GM12878 (cell line): ENCODE results near the gene SERPINI1. TPM values are rescaled to one million over a fixed set of nuclear protein-coding genes. Genes with fewer than 3 reads are reported as not detected.

Experiments used
- ATAC-seq: fragments of 200-7000 bp; cut with Tn5 transposase; 3 replicates; pipeline ENCODE4 v1.9.1; 2020; ENCODE audit warnings: mild to moderate bottlenecking, moderate library complexity
- BruUV-seq: library from RNA; stranded (reverse); fragments of 400-500 nt; replicated peaks from 2 replicates; lab custom pipeline; 2021; lab: Mats Ljungman, UMichigan
- CTCF ChIA-PET: fragments of 300-600 bp; sonication (Branson Sonifier 250); formaldehyde crosslinking; extraction: SDS; loops from one replicate; lab custom pipeline; 2021; ENCODE audit warnings: inconsistent platforms; lab: Yijun Ruan, JAX
- POLR2A ChIA-PET: fragments of 350-600 bp; formaldehyde crosslinking; extraction: SDS; loops from one replicate; lab custom pipeline; 2021; ENCODE audit warnings: inconsistent platforms; lab: Charles Lee
- RAD21 ChIA-PET: fragments of 300-600 bp; sonication (Branson Sonifier 250); formaldehyde crosslinking; loops from one replicate; lab custom pipeline; 2023; ENCODE audit warnings: antibody characterized with exemption; ENCODE audit not compliant: unreplicated experiment; lab: Charles Lee
- SMC1A ChIA-PET: fragments of 300-600 bp; sonication (Branson Sonifier 250); formaldehyde crosslinking; loops from one replicate; lab custom pipeline; 2023; ENCODE audit not compliant: unreplicated experiment, uncharacterized antibody; lab: Charles Lee
- DNase-seq: peaks from one replicate; pipeline ENCODE4 v3.0.0-alpha.2; 2011; ENCODE audit warnings: low read depth, low spot score
- FAIRE-seq: peaks from 3 replicates; lab custom pipeline; 2011; peaks lifted over from hg19 to GRCh38; lab: Jason Lieb, UNC
- H2AFZ ChIP-seq: 2 replicates; pipeline ENCODE4 v1.6.0; 2011; ENCODE audit warnings: low read depth, low read length, control low read depth; ENCODE audit not compliant: control insufficient read depth
- H3K27ac ChIP-seq: 2 replicates; pipeline ENCODE4 v1.5.1; 2011; ENCODE audit warnings: control low read depth; ENCODE audit not compliant: control insufficient read depth, insufficient read depth
- H3K27me3 ChIP-seq, 2 experiments: replicated peaks in 1 of 2; 2 replicates each; pipeline versions ENCODE4 v1.6.0 to v1.6.1; 2011; ENCODE audit warnings: low read length in 1 of 2; ENCODE audit not compliant: control insufficient read depth in 2 of 2, insufficient read depth in 2 of 2
- H3K36me3 ChIP-seq, 2 experiments: 2 replicates each; pipeline ENCODE4 v1.5.1; 2011; ENCODE audit warnings: low read length in 1 of 2; ENCODE audit not compliant: control insufficient read depth in 2 of 2, insufficient read depth in 2 of 2
- H3K4me1 ChIP-seq: 2 replicates; pipeline ENCODE4 v1.6.1; 2011; ENCODE audit warnings: mild to moderate bottlenecking, low read length, moderate library complexity, mixed read lengths; ENCODE audit not compliant: control insufficient read depth, insufficient read depth
- H3K4me2 ChIP-seq: 2 replicates; pipeline ENCODE4 v1.6.0; 2011; ENCODE audit warnings: control low read depth; ENCODE audit not compliant: control insufficient read depth, insufficient read depth
- H3K4me3 ChIP-seq: fragments of 200-600 bp; sonication (generic); 2 replicates; pipeline ENCODE4 v1.5.1; 2016
- H3K79me2 ChIP-seq: 2 replicates; pipeline ENCODE4 v1.6.0; 2011; ENCODE audit warnings: low read length; ENCODE audit not compliant: control insufficient read depth, insufficient read depth
- H3K9ac ChIP-seq: 2 replicates; pipeline ENCODE4 v1.8.0; 2011; ENCODE audit warnings: low read length, control low read depth, mixed read lengths; ENCODE audit not compliant: control insufficient read depth, insufficient read depth
- H3K9me3 ChIP-seq: replicated peaks from 3 replicates; pipeline ENCODE4 v1.5.1; 2011; ENCODE audit warnings: mild to moderate bottlenecking, low read length; ENCODE audit not compliant: control insufficient read depth, insufficient read depth
- H4K20me1 ChIP-seq: 2 replicates; pipeline ENCODE4 v1.6.0; 2011; ENCODE audit not compliant: control insufficient read depth, insufficient read depth
- BCL3 ChIP-seq: IDR thresholded peaks from 2 replicates; pipeline ENCODE4 v1.6.1; 2011; ENCODE audit warnings: borderline replicate concordance, low read depth, mild to moderate bottlenecking, moderate library complexity, low read length; ENCODE audit not compliant: insufficient read depth, poor library complexity, severe bottlenecking
- ETV6 ChIP-seq, 2 experiments: fragments of 450-650 bp in 1 of 2; IDR thresholded peaks in 1 of 2; conservative IDR thresholded peaks in 1 of 2; 2 replicates each; pipeline ENCODE4 v1.6.1; 2014; ENCODE audit warnings: antibody characterized with exemption in 1 of 2, borderline replicate concordance in 1 of 2, low read depth in 1 of 2, mild to moderate bottlenecking in 1 of 2, moderate library complexity in 1 of 2
- FOS ChIP-seq: IDR thresholded peaks from 3 replicates; pipeline ENCODE4 v1.6.1; 2011; ENCODE audit warnings: borderline replicate concordance; ENCODE audit not compliant: insufficient read length; ENCODE audit errors: extremely low read depth
- HCFC1 ChIP-seq: fragments of 150-350 bp; IDR thresholded peaks from 2 replicates; pipeline ENCODE4 v1.6.1; 2014; ENCODE audit warnings: low read length
- HSF1 ChIP-seq: fragments of 150-350 bp; IDR thresholded peaks from 2 replicates; pipeline ENCODE4 v1.6.1; 2014; ENCODE audit warnings: mild to moderate bottlenecking, low read depth, low read length
- KAT2A ChIP-seq: conservative IDR thresholded peaks from 2 replicates; pipeline ENCODE4 v1.6.1; 2011; ENCODE audit warnings: low read depth, low read length; ENCODE audit not compliant: control insufficient read depth
- MEF2A ChIP-seq: IDR thresholded peaks from 2 replicates; pipeline ENCODE4 v1.6.1; 2011; ENCODE audit warnings: low read depth, mild to moderate bottlenecking, low read length, moderate library complexity; ENCODE audit not compliant: insufficient read depth
- MTA3 ChIP-seq: IDR thresholded peaks from 2 replicates; pipeline ENCODE4 v1.6.1; 2012; ENCODE audit warnings: low read length, inconsistent platforms, borderline replicate concordance
- POU2F2 ChIP-seq: IDR thresholded peaks from 3 replicates; pipeline ENCODE4 v1.6.1; 2011; ENCODE audit warnings: low read depth, mild to moderate bottlenecking, low read length, borderline replicate concordance
- RCOR1 ChIP-seq: conservative IDR thresholded peaks from 2 replicates; pipeline ENCODE4 v1.6.1; 2012; ENCODE audit warnings: low read depth, low read length, improper control_type of control experiment
- SMAD1 ChIP-seq: fragments of 450-650 bp; IDR thresholded peaks from 2 replicates; pipeline ENCODE4 v1.6.1; 2018; ENCODE audit warnings: mild to moderate bottlenecking, low read depth; ENCODE audit not compliant: partially characterized antibody
- SREBF1 ChIP-seq: IDR thresholded peaks from 2 replicates; pipeline ENCODE4 v1.6.1; 2012; ENCODE audit warnings: mild to moderate bottlenecking, low read length
- SUPT20H ChIP-seq: IDR thresholded peaks from 2 replicates; pipeline ENCODE4 v1.6.1; 2011; ENCODE audit warnings: low read depth, mild to moderate bottlenecking, low read length, moderate library complexity, borderline replicate concordance; ENCODE audit not compliant: control insufficient read depth
- WGBS: methylation state at CpG from one replicate; pipeline ENCODE4 v1.1.6; 2016; ENCODE audit warnings: low lambda C conversion rate; ENCODE audit not compliant: insufficient replicate concordance, insufficient coverage; ENCODE audit errors: missing lambda C conversion rate; 5-methylcytosine and 5-hydroxymethylcytosine counted together
- in situ Hi-C: fragments of 300-500 bp; cut with MboI; formaldehyde crosslinking; loops from 9 replicates; pipeline ENCODE4 v1.14.3; 2018; ENCODE audit warnings: mixed read lengths
- intact Hi-C: fragments of 100-400 bp; cut with micrococcal nuclease; formaldehyde crosslinking; loops from one replicate; pipeline ENCODE4 v1.14.2; 2022; ENCODE audit not compliant: unreplicated experiment
- polyA plus RNA-seq, 11 experiments: library from polyadenylated mRNA; depleted of rRNA in 4 of 11; unstranded in 6 of 11; stranded (reverse) in 5 of 11; fragments of >200 nt; fragmentation: Nextera tagmentation in 4 of 11; fragmentation: Illumina TruSeq in 1 of 11; extraction: Ambion mirVana in 4 of 11; extraction: Trizol in 1 of 11; gene quantifications; 1 replicate in 1 of 11; 2 replicates in 10 of 11; pipeline versions ENCODE4 v1.2.1 to v1.2.3, GENCODE V29; 2011 to 2016; ENCODE audit warnings: inconsistent platforms in 2 of 11, missing spikeins in 2 of 11, low read depth in 1 of 11
- total RNA-seq, 4 experiments: library from RNA; depleted of rRNA in 3 of 4; stranded (reverse); fragments of >200 nt in 3 of 4; fragmentation: Illumina TruSeq in 1 of 4; extraction: Trizol in 1 of 4; gene quantifications; 2 replicates each; pipeline versions ENCODE4 v1.2.1 to v1.2.3, GENCODE V29; 2013 to 2021

The SERPINI1 gene
- total and polyA plus RNA-seq, 10 of the 15 experiments (the other 5 are each of a cell fraction or from before 2014, with no cell fraction given) = 1.5 to 7.6 (median 3.6) TPM

- TF ChIP-seq MEF2A = no peak
- TF ChIP-seq KAT2A = no peak
- no peak for TF ChIP-seq SUPT20H
- TF ChIP-seq ETV6 (conservative IDR thresholded peaks at IDR 0.05 in 1 of 2, IDR thresholded peaks at IDR 0.05 in 1 of 2; ENCODE audit: borderline replicate concordance in 1 of 2, low read depth in 1 of 2) = no peak
- TF ChIP-seq BCL3 = no peak
- TF ChIP-seq POU2F2 = no peak
- no peak for TF ChIP-seq SMAD1
- no peak for TF ChIP-seq HCFC1
- no peak for TF ChIP-seq RCOR1
- TF ChIP-seq FOS = no peak
- no peak for TF ChIP-seq HSF1
- TF ChIP-seq MTA3 = no peak
- TF ChIP-seq SREBF1 = no peak
- no peak overlapping the region for H3K4me3 ChIP-seq
- H3K36me3 ChIP-seq = no peaks in the 10 kb centered on the region
- ChIA-PET RAD21 (interaction anchor here (1.3 kb wide), 1 partner anchor 13 kb away, joined by 3 read pairs; no protein-coding TSS in a partner anchor), POLR2A (no interaction called here), CTCF (no interaction called here), SMC1A (no interaction called here)
- ATAC-seq (peak; percentile 29; the same call in 2 of the 3 replicates), FAIRE-seq (no peak), DNase-seq (no peak)
- H3K4me2 ChIP-seq = no peak overlapping the region
- in situ Hi-C loops (no loop called here), intact Hi-C loops (no loop called here)
- no peaks in the 10 kb centered on the region for H3K27me3 ChIP-seq
- H3K27ac ChIP-seq = no peak overlapping the region
- H3K79me2 ChIP-seq = no peaks in the 10 kb centered on the region
- no TSS peak for BruUV-seq
- no peaks in the 10 kb centered on the region for H3K4me1 ChIP-seq
- WGBS = 38% methylated on average over 1 of the region's 1 CpG
- H2AFZ ChIP-seq = no peak overlapping the region
- no peaks in the 10 kb centered on the region for H4K20me1 ChIP-seq
- no peaks in the 10 kb centered on the region; the same call in 2 of the 3 replicates for H3K9me3 ChIP-seq
- no peak overlapping the region for H3K9ac ChIP-seq
Observed at GRCh38 chr3:167843481-167843880, 108.0 kb downstream of the SERPINI1 start.
